ENCODE data around the gene SCNN1G. TPM values are rescaled to one million over a fixed set of nuclear protein-coding genes. Genes with fewer than 3 reads are reported as not detected.

SCNN1G gene
- total RNA-seq, 3 donors from 2014 or later: 2.0 to 8.8 TPM; not detected in 1

- no peak for DNase-seq (ENCODE audit: low spot score in 2 of 2)
These were observed 54.4 kb downstream of the SCNN1G start for GRCh38 chr16:23236983-23237382.

GRCh38 chr16:23240994-23241393 lies 58.4 kb downstream of the SCNN1G start:
- TF ChIP-seq, protein P1, sequence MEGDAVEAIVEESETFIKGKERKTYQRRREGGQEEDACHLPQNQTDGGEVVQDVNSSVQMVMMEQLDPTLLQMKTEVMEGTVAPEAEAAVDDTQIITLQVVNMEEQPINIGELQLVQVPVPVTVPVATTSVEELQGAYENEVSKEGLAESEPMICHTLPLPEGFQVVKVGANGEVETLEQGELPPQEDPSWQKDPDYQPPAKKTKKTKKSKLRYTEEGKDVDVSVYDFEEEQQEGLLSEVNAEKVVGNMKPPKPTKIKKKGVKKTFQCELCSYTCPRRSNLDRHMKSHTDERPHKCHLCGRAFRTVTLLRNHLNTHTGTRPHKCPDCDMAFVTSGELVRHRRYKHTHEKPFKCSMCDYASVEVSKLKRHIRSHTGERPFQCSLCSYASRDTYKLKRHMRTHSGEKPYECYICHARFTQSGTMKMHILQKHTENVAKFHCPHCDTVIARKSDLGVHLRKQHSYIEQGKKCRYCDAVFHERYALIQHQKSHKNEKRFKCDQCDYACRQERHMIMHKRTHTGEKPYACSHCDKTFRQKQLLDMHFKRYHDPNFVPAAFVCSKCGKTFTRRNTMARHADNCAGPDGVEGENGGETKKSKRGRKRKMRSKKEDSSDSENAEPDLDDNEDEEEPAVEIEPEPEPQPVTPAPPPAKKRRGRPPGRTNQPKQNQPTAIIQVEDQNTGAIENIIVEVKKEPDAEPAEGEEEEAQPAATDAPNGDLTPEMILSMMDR (IDR thresholded peaks at IDR 0.05): no peak
- TF ChIP-seq POLR2A (IDR thresholded peaks at IDR 0.05): no peak
- TF ChIP-seq POLR2AphosphoS5 (IDR thresholded peaks at IDR 0.05): no peak
- Histone ChIP-seq H3K4me1 (peaks cover 0 to 4% of the 10 kb centered on the region in 2 donors), H3K9me3 (no peaks in the 10 kb centered on the region), H3K27me3 (no peaks in the 10 kb centered on the region), H3K36me3 (no peaks in the 10 kb centered on the region), H3K4me3 (no peak overlapping the region), H3K27ac (no peak overlapping the region)
- intact Hi-C loops (cut with DNase I; ENCODE audit: low total_unique reads): no loop called here
- DNase-seq (ENCODE audit: low spot score in 2 of 2): no peak

More at GRCh38 chr16:23236983-23237382, 54.4 kb downstream of the SCNN1G start:
- Histone ChIP-seq H3K4me1 (no peaks in the 10 kb centered on the region), H3K27me3 (no peaks in the 10 kb centered on the region), H3K4me3 (no peak overlapping the region), H3K27ac (no peak overlapping the region), H3K36me3 (no peaks in the 10 kb centered on the region), H3K9me3 (no peaks in the 10 kb centered on the region)
- TF ChIP-seq POLR2A (IDR thresholded peaks at IDR 0.05) (no peak), POLR2AphosphoS5 (IDR thresholded peaks at IDR 0.05) (no peak)
- TF ChIP-seq, protein P1 (IDR thresholded peaks at IDR 0.05): no peak
- intact Hi-C loops (cut with DNase I; ENCODE audit: low total_unique reads): no loop called here

DNA sequence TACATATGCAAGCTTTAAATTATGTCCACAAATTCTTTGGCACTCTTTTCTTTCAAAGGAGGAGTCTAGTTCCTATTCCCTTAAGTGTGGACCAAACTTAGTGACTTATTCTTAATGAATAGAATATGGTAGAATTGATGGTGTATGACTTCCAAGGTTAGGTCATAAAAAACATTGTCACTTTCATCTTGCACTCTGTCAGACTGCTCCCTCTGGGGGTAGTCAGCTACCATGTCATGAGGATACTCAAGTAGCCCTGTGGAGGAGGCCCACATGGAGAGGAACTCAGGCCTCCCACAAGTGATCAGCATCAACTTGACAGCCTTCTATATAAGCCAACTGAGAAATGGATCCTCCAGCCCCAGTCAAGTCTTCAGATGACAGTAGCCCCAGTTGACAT lies 61.6 kb downstream of the SCNN1G start:
- Histone ChIP-seq H3K27ac (no peak overlapping the region), H3K27me3 (no peaks in the 10 kb centered on the region), H3K36me3 (no peaks in the 10 kb centered on the region), H3K4me1 (peaks cover 0 to 4% of the 10 kb centered on the region in 2 donors), H3K4me3 (no peak overlapping the region), H3K9me3 (no peaks in the 10 kb centered on the region)
- DNase-seq (ENCODE audit: low spot score in 2 of 2): no peak
- intact Hi-C loops (cut with DNase I; ENCODE audit: low total_unique reads): no loop called here
- TF ChIP-seq POLR2A (IDR thresholded peaks at IDR 0.05) (no peak), POLR2AphosphoS5 (IDR thresholded peaks at IDR 0.05) (no peak)
- TF ChIP-seq, protein P1 (IDR thresholded peaks at IDR 0.05): no peak

- Histone ChIP-seq H3K27me3 (no peaks in the 10 kb centered on the region), H3K36me3 (no peaks in the 10 kb centered on the region), H3K4me3 (no peak overlapping the region), H3K9me3 (no peaks in the 10 kb centered on the region), H3K4me1 (peaks cover 0 to 4% of the 10 kb centered on the region in 2 donors), H3K27ac (peak overlapping the region; percentile 11 to 28)
- TF ChIP-seq POLR2A (IDR thresholded peaks at IDR 0.05) (no peak), POLR2AphosphoS5 (IDR thresholded peaks at IDR 0.05) (no peak)
- TF ChIP-seq, protein P1 (IDR thresholded peaks at IDR 0.05): no peak
- DNase-seq (ENCODE audit: low spot score in 2 of 2): peak in 1 of 2 donors; percentile 77
- intact Hi-C loops (cut with DNase I; ENCODE audit: low total_unique reads): no loop called here
These were observed 62.7 kb downstream of the SCNN1G start for GRCh38 chr16:23245268-23245667.

GRCh38 chr16:23248261-23249194 lies 66.0 kb downstream of the SCNN1G start:
- no peaks in the 10 kb centered on the region for H3K36me3 ChIP-seq
- H3K4me3 ChIP-seq: no peak overlapping the region
- peak overlapping the region; percentile 68 to 75 for H3K27ac ChIP-seq
- no peaks in the 10 kb centered on the region for H3K9me3 ChIP-seq
- peak in 1 of 2 donors; percentile 63 for DNase-seq (ENCODE audit: low spot score in 2 of 2)
- intact Hi-C loops (cut with DNase I; ENCODE audit: low total_unique reads): no loop called here
- H3K4me1 ChIP-seq: peaks cover 0 to 4% of the 10 kb centered on the region in 2 donors
- no peaks in the 10 kb centered on the region for H3K27me3 ChIP-seq
- TF ChIP-seq POLR2A (IDR thresholded peaks at IDR 0.05) (no peak), POLR2AphosphoS5 (IDR thresholded peaks at IDR 0.05) (no peak)
- TF ChIP-seq, protein P1 (IDR thresholded peaks at IDR 0.05): no peak
